Cerebellar nuclear complex (tissue), 1 donor: ENCODE data around the gene AKR1C2.
"Not testable (repeated sequence)": the region's sequence is repeated elsewhere in the genome, so short reads cannot be mapped to it uniquely, and the experiment has no call there.

ENCODE experiments used
- DNase-seq, 2 experiments: peaks; one replicate each; lab custom pipeline; 2025; lab: John Stamatoyannopoulos, UW

The AKR1C2 gene

DNA sequence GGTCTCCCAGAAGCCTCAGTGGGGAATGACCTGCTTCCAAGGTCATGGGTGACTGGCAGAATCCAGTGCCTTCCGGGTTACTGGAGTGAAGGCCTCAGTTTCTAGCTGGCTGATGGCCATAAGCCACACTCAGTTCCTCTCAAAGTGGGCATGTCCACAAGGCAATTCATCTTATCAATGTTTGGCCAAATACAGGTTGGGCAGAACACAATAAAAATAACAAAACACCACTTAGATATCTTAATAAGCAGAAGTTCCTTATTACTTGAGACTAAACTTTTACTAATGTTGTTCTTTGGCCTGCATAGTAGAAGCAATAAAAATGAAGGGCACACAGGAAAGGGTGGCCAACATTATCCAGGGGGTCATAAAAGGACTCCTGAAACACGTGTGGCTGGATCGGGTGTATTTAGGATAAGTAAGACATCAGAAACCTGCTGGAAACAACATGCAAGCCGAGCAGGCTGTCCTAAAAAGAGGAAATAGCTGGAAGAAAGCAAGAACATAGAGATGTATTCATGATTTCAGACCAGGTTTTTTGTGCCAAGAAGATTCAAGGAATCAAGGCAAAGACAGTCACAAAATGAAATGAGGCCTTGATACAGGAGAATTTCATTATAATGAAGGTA lies 19.6 kb upstream of the AKR1C2 start:
- DNase-seq, result no peak

GRCh38 chr10:5021624-5022290 lies 18.1 kb upstream of the AKR1C2 start:
- DNase-seq, result not testable (repeated sequence)

- DNase-seq, result not testable (repeated sequence)
Measured at GRCh38 chr10:5019770-5020612, 16.3 kb upstream of the AKR1C2 start.

GRCh38 chr10:5018671-5019277 lies 15.1 kb upstream of the AKR1C2 start:
- not testable (repeated sequence) for DNase-seq

GRCh38 chr10:5018134-5018533 lies 14.5 kb upstream of the AKR1C2 start:
- no peak for DNase-seq

DNA sequence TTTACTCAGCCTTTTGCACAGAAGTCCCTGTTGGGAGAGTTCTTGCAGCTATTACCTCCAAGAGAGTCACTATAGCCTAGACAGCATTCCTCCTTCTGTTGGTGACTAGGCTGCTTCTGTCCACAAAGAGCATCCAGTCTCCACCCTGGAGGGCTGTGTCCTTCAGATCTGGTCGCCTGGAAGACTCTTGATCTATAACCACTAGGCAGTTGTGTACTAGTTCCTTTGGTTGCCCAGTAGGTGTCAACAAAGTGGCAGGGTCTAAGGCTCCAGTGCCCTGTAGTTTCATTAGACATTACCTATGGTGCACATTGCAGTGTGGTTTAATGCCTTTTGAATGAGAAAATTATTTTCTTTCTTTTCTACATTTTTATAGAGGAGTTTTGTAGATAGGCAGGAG lies 11.3 kb upstream of the AKR1C2 start:
- no peak for DNase-seq

DNA sequence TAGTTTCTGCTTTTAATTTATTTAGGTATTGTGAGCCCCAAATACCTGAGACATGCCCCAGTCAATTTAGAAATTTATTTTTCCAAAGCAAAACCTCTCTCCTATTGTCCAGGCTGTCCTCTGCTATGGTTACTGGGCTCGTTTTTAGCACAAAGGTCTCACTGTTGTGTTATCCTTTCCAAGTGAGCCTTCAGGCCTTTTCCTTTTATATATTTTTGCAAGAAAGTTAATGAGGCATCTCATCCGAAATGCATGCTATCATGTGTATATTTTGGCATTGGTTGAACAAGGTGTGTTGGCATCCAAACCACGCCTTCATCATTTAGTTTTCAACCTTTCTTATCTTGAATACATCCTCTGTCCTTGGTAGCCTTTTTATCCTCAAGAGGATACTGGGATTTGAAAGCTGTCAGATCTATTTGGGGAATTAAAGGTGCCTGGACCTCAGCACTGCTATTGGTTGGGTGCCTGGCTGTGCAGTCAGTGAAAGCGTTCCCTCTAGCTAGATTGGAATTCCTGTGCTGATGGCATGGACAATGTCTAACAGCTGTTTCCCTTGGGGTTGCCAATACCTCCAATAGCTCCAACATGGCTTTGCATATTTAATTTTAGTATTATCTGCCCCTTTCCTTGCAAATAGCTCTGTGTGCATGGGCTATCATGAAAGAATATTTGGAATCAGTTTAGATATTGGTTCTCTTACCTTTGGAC lies 10.7 kb upstream of the AKR1C2 start:
- DNase-seq, result not testable (repeated sequence)

DNA sequence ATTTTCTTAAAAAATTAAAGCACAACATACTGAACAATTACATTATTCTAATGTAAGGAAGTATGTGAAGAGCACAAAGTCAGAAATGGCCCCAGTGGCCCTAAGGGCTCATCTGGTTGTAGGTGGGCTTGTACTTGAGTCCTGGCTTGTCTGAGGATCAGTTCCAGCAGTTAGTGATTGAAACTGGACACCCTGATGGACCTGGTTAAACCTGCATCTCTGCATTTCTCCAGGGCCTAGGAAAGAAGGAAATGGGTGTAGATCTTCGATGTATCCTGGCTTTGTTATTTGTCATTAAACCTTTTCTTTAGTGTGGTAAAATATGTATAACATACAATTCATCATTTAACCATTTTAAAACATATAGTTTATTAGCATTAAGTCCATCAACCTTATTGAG lies 9.7 kb upstream of the AKR1C2 start:
- no peak for DNase-seq

GRCh38 chr10:5012595-5012994 lies 8.9 kb upstream of the AKR1C2 start:
- no peak for DNase-seq

- not testable (repeated sequence) for DNase-seq
Measured at GRCh38 chr10:5011392-5011791, 7.7 kb upstream of the AKR1C2 start.

DNA sequence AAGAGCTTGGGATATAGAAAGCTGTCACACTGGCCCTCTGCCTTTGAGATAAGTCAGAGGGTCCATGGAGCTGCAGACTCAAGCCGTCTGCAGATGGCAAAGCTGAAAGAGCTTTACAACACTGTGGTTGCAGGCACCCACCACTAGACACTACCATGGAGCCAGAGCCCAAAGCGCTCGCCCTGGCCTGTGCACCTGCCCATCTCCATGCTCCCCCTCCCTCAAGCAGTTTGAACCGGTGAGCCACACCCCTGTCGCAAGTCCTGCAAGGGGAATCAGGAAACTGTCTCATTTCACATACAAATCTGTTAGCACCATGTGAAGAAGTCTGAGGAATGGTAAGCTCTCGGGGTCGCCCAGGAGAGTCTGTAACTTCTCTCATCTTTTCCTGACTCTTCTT lies 6.4 kb upstream of the AKR1C2 start:
- not testable (repeated sequence) for DNase-seq

DNA sequence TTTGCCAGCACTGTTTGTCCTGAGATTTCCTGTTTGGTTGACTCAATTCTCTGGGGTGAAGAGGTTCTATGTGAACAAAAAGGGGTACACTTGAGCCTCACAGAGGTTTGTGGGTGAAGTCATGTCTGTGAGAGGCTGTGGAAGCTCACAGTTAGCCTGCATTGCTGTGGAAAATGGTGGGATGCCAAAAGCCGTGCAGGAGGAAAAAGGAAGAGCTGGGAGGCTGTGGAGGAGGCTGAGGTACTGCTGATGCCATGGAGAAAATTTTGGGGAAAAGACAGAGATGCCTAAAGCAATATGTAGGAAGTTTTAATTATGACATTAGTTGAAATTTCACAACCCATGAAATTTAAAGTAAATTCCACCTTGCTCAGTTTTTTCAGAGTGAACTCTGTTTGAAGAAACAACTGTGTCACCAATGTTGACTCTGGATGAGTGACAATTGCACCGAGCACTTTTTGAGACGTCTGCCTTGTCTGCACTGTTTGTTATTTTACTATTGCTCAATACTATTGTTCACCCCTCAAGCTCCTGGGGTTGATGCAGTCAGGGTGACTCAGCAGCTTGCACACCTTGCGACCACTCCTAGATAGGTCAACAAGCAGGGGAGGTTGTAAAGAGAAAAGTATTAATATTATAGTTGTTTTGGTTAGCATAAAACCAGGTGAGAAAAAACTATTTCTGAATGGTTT lies 5.3 kb upstream of the AKR1C2 start:
- not testable (repeated sequence) for DNase-seq

GRCh38 chr10:5004501-5004900 lies 844 bp upstream of the AKR1C2 start:
- not testable (repeated sequence) for DNase-seq

DNA sequence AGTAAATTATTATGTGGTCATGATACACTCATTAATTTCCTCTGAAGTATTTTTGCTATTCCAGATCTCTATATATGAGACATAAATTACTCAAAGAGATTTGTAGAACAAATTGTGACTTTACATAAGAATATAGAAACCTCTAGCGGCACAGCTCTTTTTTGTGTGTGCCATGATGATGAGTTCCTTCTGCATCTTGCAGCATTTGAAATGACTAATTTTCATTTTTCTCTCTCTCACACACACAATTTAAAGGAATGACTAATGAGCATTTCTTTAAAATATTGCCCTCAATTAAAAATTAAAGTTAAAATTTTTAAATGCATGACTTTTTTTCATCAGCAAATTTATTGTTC lies 351 bp upstream of the AKR1C2 start:
- not testable (repeated sequence) for DNase-seq

DNA sequence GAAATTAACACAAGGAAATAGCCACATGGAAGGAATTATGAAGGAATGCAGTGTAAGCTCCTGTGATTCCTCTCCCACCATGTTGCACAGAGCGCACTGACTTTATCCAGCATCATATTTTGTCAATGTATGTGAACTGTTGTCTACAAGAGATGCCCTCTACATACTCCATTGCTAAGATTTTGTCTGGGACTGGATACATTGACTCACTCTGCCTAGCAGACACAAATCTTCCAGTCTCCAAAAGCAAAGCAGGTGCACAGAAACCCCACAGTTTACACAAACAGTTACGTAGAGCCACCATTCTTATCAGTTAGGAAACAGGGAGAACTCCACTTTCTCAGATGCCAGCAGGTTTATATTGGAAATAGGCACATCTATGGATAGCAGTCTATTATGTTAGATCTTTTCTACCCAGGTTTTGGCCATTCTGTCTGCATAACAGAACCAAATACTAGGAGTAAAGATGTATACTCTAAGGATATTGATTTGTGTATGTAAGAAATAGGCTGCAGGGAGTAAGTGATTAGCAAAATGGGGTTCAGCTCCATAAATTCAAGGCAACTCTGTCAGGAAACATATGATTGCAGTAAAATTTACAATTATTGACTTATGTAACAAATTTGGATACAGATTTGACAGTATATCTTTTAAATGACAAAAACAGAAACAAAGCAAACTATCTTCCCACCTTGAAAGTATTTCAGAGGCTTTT lies 1.5 kb downstream of the AKR1C2 start:
- DNase-seq, result no peak

- DNase-seq, result no peak
Measured at GRCh38 chr10:4998671-4999070, 5.0 kb downstream of the AKR1C2 start.

- DNase-seq, result not testable (repeated sequence)
Measured at GRCh38 chr10:4994260-4994659, 9.4 kb downstream of the AKR1C2 start.

- DNase-seq, result not testable (repeated sequence)
Measured at GRCh38 chr10:4992564-4992963, 11.1 kb downstream of the AKR1C2 start.

- DNase-seq, result not testable (repeated sequence)
Measured at GRCh38 chr10:4991463-4991862, 12.2 kb downstream of the AKR1C2 start.

- no peak for DNase-seq
Measured at GRCh38 chr10:4990217-4990616, 13.4 kb downstream of the AKR1C2 start.
